Liver (tissue), 9 donors: ENCODE results near the gene CHRDL1. TPM values are rescaled to one million over a fixed set of nuclear protein-coding genes. Genes with fewer than 3 reads are reported as not detected.

Experiments
- DNase-seq: peaks from one replicate; pipeline ENCODE4 v3.0.0-alpha.2; 2017; ENCODE audit warnings: low spot score
- H3K27ac ChIP-seq, 2 donors: one replicate each; pipeline ENCODE4 v1.7.0; 2013; ENCODE audit warnings: inconsistent platforms in 2 of 2, low read length in 2 of 2, control low read depth in 1 of 2, low read depth in 1 of 2, mild to moderate bottlenecking in 1 of 2
- H3K27me3 ChIP-seq, 4 donors: one replicate each; pipeline versions ENCODE4 v1.6.1 to v1.7.0; 2013; ENCODE audit warnings: low read length in 3 of 4, inconsistent platforms in 1 of 4, mild to moderate bottlenecking in 1 of 4, moderate library complexity in 1 of 4; ENCODE audit not compliant: control insufficient read depth in 4 of 4, insufficient read depth in 4 of 4
- H3K36me3 ChIP-seq, 4 donors: one replicate each; pipeline versions ENCODE4 v1.6.1 to v1.7.0; 2013; ENCODE audit warnings: low read length in 3 of 4, mild to moderate bottlenecking in 3 of 4, low read depth in 1 of 4, moderate library complexity in 1 of 4; ENCODE audit not compliant: control insufficient read depth in 4 of 4, insufficient read depth in 3 of 4
- H3K4me1 ChIP-seq, 4 donors: one replicate each; pipeline versions ENCODE4 v1.6.1 to v1.7.0; 2013; ENCODE audit warnings: low read length in 3 of 4, mild to moderate bottlenecking in 3 of 4, moderate library complexity in 1 of 4; ENCODE audit not compliant: control insufficient read depth in 4 of 4, insufficient read depth in 4 of 4
- H3K4me3 ChIP-seq, 3 donors: one replicate each; pipeline versions ENCODE4 v1.6.1 to v1.7.0; 2013; ENCODE audit warnings: low read length in 3 of 3, control low read depth in 1 of 3, low read depth in 1 of 3, mild to moderate bottlenecking in 1 of 3
- H3K9ac ChIP-seq, 2 donors: one replicate each; pipeline ENCODE4 v1.7.0; 2013; ENCODE audit warnings: low read length in 2 of 2, mild to moderate bottlenecking in 2 of 2, moderate library complexity in 2 of 2, control low read depth in 1 of 2, low read depth in 1 of 2
- H3K9me3 ChIP-seq, 4 donors: one replicate each; pipeline versions ENCODE4 v1.6.1 to v1.7.0; 2013; ENCODE audit warnings: low read length in 3 of 4; ENCODE audit not compliant: control insufficient read depth in 4 of 4
- ATF3 ChIP-seq: IDR thresholded peaks from 2 replicates; pipeline ENCODE4 v1.6.1; 2016; ENCODE audit warnings: antibody characterized with exemption
- EGR1 ChIP-seq, 2 donors: IDR thresholded peaks; 2 replicates each; pipeline ENCODE4 v1.6.1; 2016 to 2018; ENCODE audit warnings: antibody characterized with exemption in 2 of 2, low read depth in 2 of 2
- FOXA1 ChIP-seq: IDR thresholded peaks from 2 replicates; pipeline ENCODE4 v1.6.1; 2016; ENCODE audit warnings: antibody characterized with exemption
- FOXA2 ChIP-seq: IDR thresholded peaks from 2 replicates; pipeline ENCODE4 v1.6.1; 2016; ENCODE audit warnings: antibody characterized with exemption
- GABPA ChIP-seq, 2 donors: IDR thresholded peaks in 1 of 2; conservative IDR thresholded peaks in 1 of 2; 2 replicates each; pipeline ENCODE4 v1.6.1; 2016; ENCODE audit warnings: antibody characterized with exemption in 2 of 2, mild to moderate bottlenecking in 1 of 2, moderate library complexity in 1 of 2
- HNF4G ChIP-seq: IDR thresholded peaks from 2 replicates; pipeline ENCODE4 v1.6.1; 2016; ENCODE audit warnings: antibody characterized with exemption
- JUND ChIP-seq, 2 donors: IDR thresholded peaks; 2 replicates each; pipeline ENCODE4 v1.6.1; 2016; ENCODE audit warnings: antibody characterized with exemption in 2 of 2
- MAX ChIP-seq: IDR thresholded peaks from 2 replicates; pipeline ENCODE4 v1.6.1; 2016; ENCODE audit warnings: antibody characterized with exemption
- NR2F2 ChIP-seq: IDR thresholded peaks from 2 replicates; pipeline ENCODE4 v1.6.1; 2016; ENCODE audit warnings: antibody characterized with exemption
- RAD21 ChIP-seq, 2 donors: IDR thresholded peaks; 2 replicates each; pipeline ENCODE4 v1.6.1; 2016; ENCODE audit warnings: antibody characterized with exemption in 2 of 2, mild to moderate bottlenecking in 2 of 2
- REST ChIP-seq: IDR thresholded peaks from 2 replicates; pipeline ENCODE4 v1.6.1; 2016; ENCODE audit warnings: antibody characterized with exemption, mild to moderate bottlenecking
- TAF1 ChIP-seq: conservative IDR thresholded peaks from 2 replicates; pipeline ENCODE4 v1.6.1; 2016; ENCODE audit warnings: antibody characterized with exemption, mild to moderate bottlenecking
- YY1 ChIP-seq: IDR thresholded peaks from 2 replicates; pipeline ENCODE4 v1.6.1; 2016; ENCODE audit warnings: antibody characterized with exemption, mild to moderate bottlenecking
- ZBTB33 ChIP-seq: IDR thresholded peaks from 2 replicates; pipeline ENCODE4 v1.6.1; 2016; ENCODE audit warnings: antibody characterized with exemption
- WGBS: extraction: QIAGEN DNeasy Blood & Tissue Kit; methylation state at CpG from one replicate; pipeline ENCODE4 v1.1.7; 2013; 5-methylcytosine and 5-hydroxymethylcytosine counted together
- polyA plus RNA-seq, 2 donors: library from polyadenylated mRNA; stranded (reverse) in 1 of 2; unstranded in 1 of 2; fragments of 200-250 nt in 1 of 2; fragments of >200 nt in 1 of 2; fragmentation: Nextera tagmentation in 1 of 2; extraction: Ambion mirVana in 1 of 2; gene quantifications; one replicate each; pipeline versions ENCODE4 v1.2.1 to v1.2.3, GENCODE V29; 2013 to 2015
- total RNA-seq, 2 donors: library from RNA; depleted of rRNA; stranded (reverse); fragments of >200 nt; gene quantifications; one replicate each; pipeline ENCODE4 v1.2.3, GENCODE V29; 2014
- donor health status: healthy.
- donor health status: healthy.
- donor health status: healthy.
- donor health status: healthy.
- donor health status: healthy.

The CHRDL1 gene
- total and polyA plus RNA-seq, 4 donors = 0.17 to 2.1 (median 0.67) TPM

- no peak overlapping the region for H3K9ac ChIP-seq
- no peak for TF ChIP-seq ZBTB33
- TF ChIP-seq TAF1 = no peak
- no peak for TF ChIP-seq NR2F2
- no peak for TF ChIP-seq MAX
- TF ChIP-seq FOXA1 = no peak
- TF ChIP-seq ATF3 = no peak
- 94% methylated on average over 2 of the region's 2 CpGs for WGBS
- no peak for DNase-seq
- H3K4me1 ChIP-seq = no peaks in the 10 kb centered on the region
- H3K9me3 ChIP-seq = no peaks in the 10 kb centered on the region
- H3K27me3 ChIP-seq = no peaks in the 10 kb centered on the region
- H3K27ac ChIP-seq = no peak overlapping the region
- no peak overlapping the region for H3K4me3 ChIP-seq
- no peaks in the 10 kb centered on the region for H3K36me3 ChIP-seq
These were observed 62.5 kb downstream of the CHRDL1 start for GRCh38 chrX:110733166-110733565.

- Histone ChIP-seq H3K27me3 (no peaks in the 10 kb centered on the region), H3K4me1 (no peaks in the 10 kb centered on the region), H3K9ac (no peak overlapping the region), H3K9me3 (no peaks in the 10 kb centered on the region), H3K27ac (no peak overlapping the region), H3K4me3 (no peak overlapping the region), H3K36me3 (no peaks in the 10 kb centered on the region)
- no peak for DNase-seq
- WGBS = 60% methylated on average over 6 of the region's 6 CpGs
- TF ChIP-seq YY1 (no peak), ZBTB33 (no peak), EGR1 (IDR thresholded peaks at IDR 0.05; ENCODE audit: low read depth in 2 of 2) (no peak), GABPA (IDR thresholded peaks at IDR 0.05 in 1 of 2, conservative IDR thresholded peaks at IDR 0.05 in 1 of 2) (no peak), HNF4G (no peak), TAF1 (no peak), FOXA1 (no peak), MAX (no peak), REST (no peak), NR2F2 (no peak), RAD21 (IDR thresholded peaks at IDR 0.05) (no peak), FOXA2 (no peak), JUND (IDR thresholded peaks at IDR 0.05) (no peak)
These were observed 63.4 kb downstream of the CHRDL1 start for GRCh38 chrX:110732266-110732665.
